ENCODE measurements around the gene HPCAL1. TPM values are rescaled to one million over a fixed set of nuclear protein-coding genes. Genes with fewer than 3 reads are reported as not detected.

Gene HPCAL1
- total and polyA plus RNA-seq, 4 donors: 122 to 147 (median 136) TPM

- H3K27ac ChIP-seq (ENCODE audit: low read depth in 1 of 2, low read length in 1 of 2): peak overlapping the region in 1 of 2 donors; percentile 68
- peaks cover 0 to 2% (median 0%) of the 10 kb centered on the region in 3 donors for H3K27me3 ChIP-seq (ENCODE audit: control insufficient read depth in 3 of 3, insufficient read depth in 3 of 3, low read length in 2 of 3)
- WGBS, 2 donors: 55 to 62% methylated on average over 6 of the region's 6 CpGs
- no peaks in the 10 kb centered on the region for H3K9me3 ChIP-seq (ENCODE audit: control insufficient read depth in 4 of 4, insufficient read depth in 3 of 4, low read length in 3 of 4)
- peaks cover 3 to 62% (median 22%) of the 10 kb centered on the region in 5 donors for H3K4me1 ChIP-seq (ENCODE audit: control insufficient read depth in 5 of 5, insufficient read depth in 5 of 5, low read length in 5 of 5)
- DNase-seq (no peak), ATAC-seq (ENCODE audit: insufficient read depth, low FRiP score) (no peak)
- H3K9ac ChIP-seq (ENCODE audit: insufficient read depth in 1 of 2, low read length in 2 of 2): no peak overlapping the region
- H3K4me3 ChIP-seq: no peak overlapping the region
- TF ChIP-seq CTCF (IDR thresholded peaks at IDR 0.05; ENCODE audit: control extremely low read depth, extremely low read depth): no peak
- no peaks in the 10 kb centered on the region for H3K36me3 ChIP-seq (ENCODE audit: control insufficient read depth in 4 of 4, insufficient read depth in 4 of 4, low read length in 4 of 4)
These were observed 26.8 kb downstream of the HPCAL1 start for GRCh38 chr2:10329580-10329879.

- peaks cover 0 to 2% (median under 1%) of the 10 kb centered on the region in 4 donors for H3K9me3 ChIP-seq (ENCODE audit: control insufficient read depth in 4 of 4, insufficient read depth in 3 of 4, low read length in 3 of 4)
- H3K27ac ChIP-seq (ENCODE audit: low read depth in 1 of 2, low read length in 1 of 2): peak overlapping the region; percentile 46 to 76
- H3K4me3 ChIP-seq: no peak overlapping the region
- H3K36me3 ChIP-seq (ENCODE audit: control insufficient read depth in 4 of 4, insufficient read depth in 4 of 4, low read length in 4 of 4): peaks cover 0 to 2% (median under 1%) of the 10 kb centered on the region in 4 donors
- TF ChIP-seq CTCF (IDR thresholded peaks at IDR 0.05; ENCODE audit: control extremely low read depth, extremely low read depth): no peak
- ATAC-seq (ENCODE audit: insufficient read depth, low FRiP score) (no peak), DNase-seq (no peak)
- H3K9ac ChIP-seq (ENCODE audit: insufficient read depth in 1 of 2, low read length in 2 of 2): no peak overlapping the region
- peaks cover 3 to 60% (median 22%) of the 10 kb centered on the region in 5 donors for H3K4me1 ChIP-seq (ENCODE audit: control insufficient read depth in 5 of 5, insufficient read depth in 5 of 5, low read length in 5 of 5)
- H3K27me3 ChIP-seq (ENCODE audit: control insufficient read depth in 3 of 3, insufficient read depth in 3 of 3, low read length in 2 of 3): peaks cover 0 to 2% (median 0%) of the 10 kb centered on the region in 3 donors
- WGBS, 2 donors: 58 to 59% methylated on average over 21 of the region's 21 CpGs
These were observed 27.4 kb downstream of the HPCAL1 start for GRCh38 chr2:10329880-10330699.

- no peak for TF ChIP-seq CTCF (IDR thresholded peaks at IDR 0.05; ENCODE audit: control extremely low read depth, extremely low read depth)
- DNase-seq (no peak), ATAC-seq (ENCODE audit: insufficient read depth, low FRiP score) (no peak)
- peak overlapping the region; percentile 46 to 76 for H3K27ac ChIP-seq (ENCODE audit: low read depth in 1 of 2, low read length in 1 of 2)
- WGBS, 2 donors: 53 to 57% methylated on average over 9 of the region's 9 CpGs
- no peak overlapping the region for H3K9ac ChIP-seq (ENCODE audit: insufficient read depth in 1 of 2, low read length in 2 of 2)
- peaks cover 0 to 5% (median 1%) of the 10 kb centered on the region in 4 donors for H3K9me3 ChIP-seq (ENCODE audit: control insufficient read depth in 4 of 4, insufficient read depth in 3 of 4, low read length in 3 of 4)
- H3K36me3 ChIP-seq (ENCODE audit: control insufficient read depth in 4 of 4, insufficient read depth in 4 of 4, low read length in 4 of 4): peaks cover 0 to 5% (median 2%) of the 10 kb centered on the region in 4 donors
- no peak overlapping the region for H3K4me3 ChIP-seq
- H3K4me1 ChIP-seq (ENCODE audit: control insufficient read depth in 5 of 5, insufficient read depth in 5 of 5, low read length in 5 of 5): peaks cover 3 to 55% (median 22%) of the 10 kb centered on the region in 5 donors
- H3K27me3 ChIP-seq (ENCODE audit: control insufficient read depth in 3 of 3, insufficient read depth in 3 of 3, low read length in 2 of 3): peaks cover 0 to 2% (median 0%) of the 10 kb centered on the region in 3 donors
These were observed 28.0 kb downstream of the HPCAL1 start for GRCh38 chr2:10330700-10331026.
